Glomerular visceral epithelial cell (primary cell): ENCODE measurements around the gene BBS9.
A peak's percentile ranks its signal among the peaks of the same experiment; 100 is the strongest.

Experiments
- DNase-seq: peaks from one replicate; pipeline ENCODE4 v3.0.0-alpha.2; 2016; ENCODE audit errors: extremely low spot score

Gene BBS9

GRCh38 chr7:33550979-33551378 lies 421.6 kb downstream of the BBS9 start:
- no peak for DNase-seq

GRCh38 chr7:33554046-33554445 lies 424.7 kb downstream of the BBS9 start:
- DNase-seq, result no peak

GRCh38 chr7:33554576-33554975 lies 425.2 kb downstream of the BBS9 start:
- DNase-seq, result no peak

- DNase-seq, result no peak
Measured at GRCh38 chr7:33556472-33556871, 427.1 kb downstream of the BBS9 start.

GRCh38 chr7:33558549-33559323 lies 429.4 kb downstream of the BBS9 start:
- DNase-seq, result no peak

- no peak for DNase-seq
Measured at GRCh38 chr7:33559324-33559710, 430.0 kb downstream of the BBS9 start.

- DNase-seq, result no peak
Measured at GRCh38 chr7:33562996-33563395, 433.6 kb downstream of the BBS9 start.

GRCh38 chr7:33563651-33564050 lies 434.3 kb downstream of the BBS9 start:
- DNase-seq, result no peak

- no peak for DNase-seq
Measured at GRCh38 chr7:33578166-33578565, 448.8 kb downstream of the BBS9 start.

GRCh38 chr7:33578881-33579672 lies 449.7 kb downstream of the BBS9 start:
- no peak for DNase-seq

GRCh38 chr7:33579673-33579960 lies 450.3 kb downstream of the BBS9 start:
- DNase-seq, result no peak

- no peak for DNase-seq
Measured at GRCh38 chr7:33581236-33581635, 451.9 kb downstream of the BBS9 start.

GRCh38 chr7:33582104-33582503 lies 452.7 kb downstream of the BBS9 start:
- no peak for DNase-seq

GRCh38 chr7:33582533-33582932 lies 453.2 kb downstream of the BBS9 start:
- DNase-seq, result no peak

- no peak for DNase-seq
Measured at GRCh38 chr7:33589911-33590310, 460.5 kb downstream of the BBS9 start.

- DNase-seq, result peak; percentile 12
Measured at GRCh38 chr7:33590916-33591315, 461.6 kb downstream of the BBS9 start.

GRCh38 chr7:33591490-33591889 lies 462.1 kb downstream of the BBS9 start:
- DNase-seq, result no peak

- no peak for DNase-seq
Measured at GRCh38 chr7:33592718-33593117, 463.4 kb downstream of the BBS9 start.

GRCh38 chr7:33593611-33594010 lies 464.2 kb downstream of the BBS9 start:
- no peak for DNase-seq

- no peak for DNase-seq
Measured at GRCh38 chr7:33596686-33597085, 467.3 kb downstream of the BBS9 start.

- no peak for DNase-seq
Measured at GRCh38 chr7:33597181-33597580, 467.8 kb downstream of the BBS9 start.

- no peak for DNase-seq
Measured at GRCh38 chr7:33601101-33601500, 471.7 kb downstream of the BBS9 start.

GRCh38 chr7:33601884-33602283 lies 472.5 kb downstream of the BBS9 start:
- no peak for DNase-seq
